Measurements from ENCODE around the gene EFCAB11. TPM values are rescaled to one million over a fixed set of nuclear protein-coding genes. Genes with fewer than 3 reads are reported as not detected.

The EFCAB11 gene
- total RNA-seq, 4 donors from 2014 or later: 4.1 to 21.0 (median 5.6) TPM; not detected in 1

DNA sequence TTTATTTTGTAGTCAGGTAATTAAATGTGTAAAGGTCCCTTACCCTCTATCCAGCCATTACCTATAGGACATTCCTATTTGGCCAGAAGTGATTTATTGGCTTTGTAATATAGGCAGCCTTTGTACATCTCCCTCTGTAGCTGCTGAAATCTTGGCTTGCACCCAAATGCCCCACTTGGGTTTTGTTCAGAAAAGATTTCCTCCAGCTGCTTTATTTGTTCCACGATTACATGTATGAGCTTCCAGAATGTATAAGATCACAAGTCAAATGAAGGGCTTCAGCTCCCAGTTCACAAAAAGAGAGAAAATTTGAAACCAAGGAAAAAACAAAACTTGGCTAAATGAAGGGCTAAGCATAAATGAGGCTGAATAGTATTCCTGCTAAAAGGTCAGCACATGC is 103.4 kb downstream of the EFCAB11 start:
- no peak for DNase-seq
- Histone ChIP-seq H3K9me3 (no peaks in the 10 kb centered on the region), H3K27ac (no peak overlapping the region), H3K27me3 (no peaks in the 10 kb centered on the region), H3K36me3 (no peaks in the 10 kb centered on the region), H3K4me3 (no peak overlapping the region), H3K4me1 (no peaks in the 10 kb centered on the region)
- intact Hi-C loops (cut with DNase I; ENCODE audit: low total_unique reads): no loop called here
- TF ChIP-seq CTCF (IDR thresholded peaks at IDR 0.05) (no peak), POLR2A (IDR thresholded peaks at IDR 0.05) (no peak)

DNA sequence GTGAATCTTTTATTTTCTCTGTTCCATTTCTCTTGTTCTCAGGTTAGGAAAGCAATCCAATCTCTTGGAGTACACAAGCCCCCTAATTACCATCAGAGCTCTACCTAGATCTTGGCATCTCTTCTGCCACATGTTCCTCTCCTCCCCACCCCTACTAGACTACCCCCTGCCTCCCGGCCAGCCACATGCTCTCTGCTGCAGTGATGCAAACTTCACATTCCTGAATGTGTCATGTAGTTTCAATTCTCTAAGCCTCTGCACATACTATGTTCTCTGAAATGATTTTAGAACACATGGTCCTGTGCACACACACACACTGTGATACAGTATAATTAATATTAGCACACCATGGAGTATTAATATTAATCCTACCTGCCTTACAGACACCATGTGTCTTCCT is 104.6 kb downstream of the EFCAB11 start:
- Histone ChIP-seq H3K27ac (no peak overlapping the region), H3K4me3 (no peak overlapping the region), H3K4me1 (no peaks in the 10 kb centered on the region), H3K9me3 (no peaks in the 10 kb centered on the region), H3K27me3 (no peaks in the 10 kb centered on the region), H3K36me3 (no peaks in the 10 kb centered on the region)
- no peak for DNase-seq
- intact Hi-C loops (cut with DNase I; ENCODE audit: low total_unique reads): no loop called here
- TF ChIP-seq CTCF (IDR thresholded peaks at IDR 0.05): no peak
- no peak for TF ChIP-seq POLR2A (IDR thresholded peaks at IDR 0.05)

- Histone ChIP-seq H3K27me3 (no peaks in the 10 kb centered on the region), H3K9me3 (no peaks in the 10 kb centered on the region), H3K4me1 (no peaks in the 10 kb centered on the region), H3K27ac (no peak overlapping the region), H3K4me3 (no peak overlapping the region), H3K36me3 (no peaks in the 10 kb centered on the region)
- DNase-seq: no peak
- no peak for TF ChIP-seq CTCF (IDR thresholded peaks at IDR 0.05)
- no peak for TF ChIP-seq POLR2A (IDR thresholded peaks at IDR 0.05)
- intact Hi-C loops (cut with DNase I; ENCODE audit: low total_unique reads): no loop called here
These were observed 106.4 kb downstream of the EFCAB11 start for GRCh38 chr14:89848165-89848564.

GRCh38 chr14:89845346-89845745 is 109.2 kb downstream of the EFCAB11 start:
- Histone ChIP-seq H3K4me1 (no peaks in the 10 kb centered on the region), H3K27ac (no peak overlapping the region), H3K36me3 (no peaks in the 10 kb centered on the region), H3K9me3 (no peaks in the 10 kb centered on the region), H3K27me3 (no peaks in the 10 kb centered on the region), H3K4me3 (no peak overlapping the region)
- DNase-seq: no peak
- intact Hi-C loops (cut with DNase I; ENCODE audit: low total_unique reads): no loop called here
- TF ChIP-seq POLR2A (IDR thresholded peaks at IDR 0.05): no peak
- TF ChIP-seq CTCF (IDR thresholded peaks at IDR 0.05): no peak

DNA sequence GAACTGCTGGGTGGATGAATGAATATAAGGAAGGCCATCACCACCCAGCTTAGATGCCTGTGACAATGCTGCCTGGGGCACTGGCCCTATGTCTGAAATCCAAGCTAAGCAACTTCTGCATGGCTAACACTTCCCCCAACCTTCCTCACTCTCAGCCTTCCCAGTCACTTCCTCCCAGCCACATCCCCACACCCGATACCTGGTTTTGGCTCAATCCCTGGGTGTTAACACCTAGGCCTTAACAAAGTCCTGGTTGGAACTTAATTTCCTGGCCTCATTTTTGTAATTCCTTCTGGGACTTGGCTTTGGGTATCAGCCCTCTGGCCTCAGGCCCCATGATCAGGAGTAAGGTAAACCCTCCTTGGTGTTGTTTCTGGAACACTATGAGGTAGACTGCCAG is 110.0 kb downstream of the EFCAB11 start:
- H3K27ac ChIP-seq: no peak overlapping the region
- H3K27me3 ChIP-seq: no peaks in the 10 kb centered on the region
- TF ChIP-seq CTCF (IDR thresholded peaks at IDR 0.05) (no peak), POLR2A (IDR thresholded peaks at IDR 0.05) (no peak)
- H3K9me3 ChIP-seq: no peaks in the 10 kb centered on the region
- no peak overlapping the region for H3K4me3 ChIP-seq
- H3K36me3 ChIP-seq: no peaks in the 10 kb centered on the region
- no peaks in the 10 kb centered on the region for H3K4me1 ChIP-seq
- intact Hi-C loops (cut with DNase I; ENCODE audit: low total_unique reads): no loop called here
- no peak for DNase-seq
